ENCODE measurements around the gene ARNT2.

ARNT2 gene

GRCh38 chr15:80399508-80399907 lies 4.7 kb upstream of the ARNT2 start:
- H3K9me3 ChIP-seq (replicated peaks in 1 of 2; ENCODE audit: control insufficient read depth in 2 of 2, insufficient read depth in 1 of 2, low read depth in 1 of 2, low read length in 2 of 2): no peaks in the 10 kb centered on the region
- no peak overlapping the region for H2BK5ac ChIP-seq (ENCODE audit: low read length)
- no peak overlapping the region for H3K4me2 ChIP-seq (ENCODE audit: insufficient read depth, low read length, poor library complexity, severe bottlenecking)
- no peak overlapping the region for H2BK120ac ChIP-seq (ENCODE audit: low read depth, low read length)
- no peak overlapping the region for H3K18ac ChIP-seq (ENCODE audit: low read length)
- no peak overlapping the region for H3K9ac ChIP-seq (ENCODE audit: low read depth, low read length, poor library complexity)
- H2AFZ ChIP-seq (ENCODE audit: low read length): no peak overlapping the region
- H3K4me3 ChIP-seq (ENCODE audit: low read length in 2 of 2): no peak overlapping the region
- no peak overlapping the region for H3K27ac ChIP-seq (replicated peaks; ENCODE audit: low read length)
- H3K79me1 ChIP-seq (ENCODE audit: low read depth, low read length): no peaks in the 10 kb centered on the region
- peaks cover 2 to 5% of the 10 kb centered on the region in 2 donors for H3K36me3 ChIP-seq (replicated peaks in 1 of 2; ENCODE audit: control insufficient read depth in 2 of 2, insufficient read depth in 2 of 2, low read length in 2 of 2)
- H2AK5ac ChIP-seq (ENCODE audit: low read depth, low read length): no peak overlapping the region
- no peaks in the 10 kb centered on the region for H3K27me3 ChIP-seq (ENCODE audit: control insufficient read depth in 3 of 3, insufficient read depth in 3 of 3, low read depth in 1 of 3, low read length in 3 of 3)
- no peak overlapping the region for H3K14ac ChIP-seq (ENCODE audit: low read length)
- H4K91ac ChIP-seq (ENCODE audit: low read depth, low read length, poor library complexity): no peak overlapping the region
- H3K4ac ChIP-seq (ENCODE audit: low read length): no peak overlapping the region
- no peak overlapping the region for H2BK15ac ChIP-seq (ENCODE audit: low read length)
- H2BK12ac ChIP-seq (ENCODE audit: low read length): no peak overlapping the region
- WGBS, 2 donors (ENCODE audit: extremely low coverage in 2 of 2, insufficient read length in 2 of 2, insufficient replicate concordance in 1 of 2): no CpG with 5 or more reads among the region's 3 CpGs
- no peak overlapping the region for H3K23ac ChIP-seq (ENCODE audit: low read depth, low read length, poor library complexity)
- DNase-seq (ENCODE audit: low spot score): no peak
- H3K4me1 ChIP-seq (ENCODE audit: control insufficient read depth in 2 of 2, insufficient read depth in 1 of 2, low read depth in 1 of 2, low read length in 2 of 2): peaks cover 8 to 10% of the 10 kb centered on the region in 2 donors
- H4K8ac ChIP-seq (ENCODE audit: low read depth, low read length): no peak overlapping the region

- Histone ChIP-seq H3K4ac (ENCODE audit: low read length) (no peak overlapping the region), H2BK5ac (ENCODE audit: low read length) (no peak overlapping the region), H2AK5ac (ENCODE audit: low read depth, low read length) (no peak overlapping the region), H3K4me2 (ENCODE audit: insufficient read depth, low read length, poor library complexity, severe bottlenecking) (no peak overlapping the region), H4K8ac (ENCODE audit: low read depth, low read length) (no peak overlapping the region), H3K27me3 (ENCODE audit: control insufficient read depth in 3 of 3, insufficient read depth in 3 of 3, low read depth in 1 of 3, low read length in 3 of 3) (no peaks in the 10 kb centered on the region), H3K9me3 (replicated peaks in 1 of 2; ENCODE audit: control insufficient read depth in 2 of 2, insufficient read depth in 1 of 2, low read depth in 1 of 2, low read length in 2 of 2) (no peaks in the 10 kb centered on the region), H2AFZ (ENCODE audit: low read length) (no peak overlapping the region), H3K23ac (ENCODE audit: low read depth, low read length, poor library complexity) (no peak overlapping the region), H3K27ac (replicated peaks; ENCODE audit: low read length) (no peak overlapping the region), H3K4me3 (ENCODE audit: low read length in 2 of 2) (no peak overlapping the region), H2BK12ac (ENCODE audit: low read length) (no peak overlapping the region), H3K79me1 (ENCODE audit: low read depth, low read length) (no peaks in the 10 kb centered on the region), H3K36me3 (replicated peaks in 1 of 2; ENCODE audit: control insufficient read depth in 2 of 2, insufficient read depth in 2 of 2, low read length in 2 of 2) (peaks cover 5 to 9% of the 10 kb centered on the region in 2 donors), H4K91ac (ENCODE audit: low read depth, low read length, poor library complexity) (no peak overlapping the region), H3K14ac (ENCODE audit: low read length) (no peak overlapping the region), H2BK120ac (ENCODE audit: low read depth, low read length) (no peak overlapping the region), H3K9ac (ENCODE audit: low read depth, low read length, poor library complexity) (no peak overlapping the region), H3K4me1 (ENCODE audit: control insufficient read depth in 2 of 2, insufficient read depth in 1 of 2, low read depth in 1 of 2, low read length in 2 of 2) (peaks cover 13 to 15% of the 10 kb centered on the region in 2 donors), H3K18ac (ENCODE audit: low read length) (no peak overlapping the region), H2BK15ac (ENCODE audit: low read length) (no peak overlapping the region)
- DNase-seq (ENCODE audit: low spot score): no peak
- WGBS, 2 donors (ENCODE audit: extremely low coverage in 2 of 2, insufficient read length in 2 of 2, insufficient replicate concordance in 1 of 2): no CpG with 5 or more reads among the region's 5 CpGs
Observed at GRCh38 chr15:80401456-80401855, 2.7 kb upstream of the ARNT2 start.

GRCh38 chr15:80402339-80402738 lies 1.8 kb upstream of the ARNT2 start:
- H2BK5ac ChIP-seq (ENCODE audit: low read length): no peak overlapping the region
- no CpG with 5 or more reads among the region's 3 CpGs for WGBS, 2 donors (ENCODE audit: extremely low coverage in 2 of 2, insufficient read length in 2 of 2, insufficient replicate concordance in 1 of 2)

GRCh38 chr15:80403712-80404056 lies 498 bp upstream of the ARNT2 start:
- WGBS, 2 donors (ENCODE audit: extremely low coverage in 2 of 2, insufficient read length in 2 of 2, insufficient replicate concordance in 1 of 2): no CpG with 5 or more reads among the region's 30 CpGs
- Histone ChIP-seq H3K9ac (ENCODE audit: low read depth, low read length, poor library complexity) (peak overlapping the region; percentile 94), H2BK15ac (ENCODE audit: low read length) (peak overlapping the region; percentile 59), H3K79me1 (ENCODE audit: low read depth, low read length) (peaks cover 3% of the 10 kb centered on the region), H3K27ac (replicated peaks; ENCODE audit: low read length) (peak overlapping the region; percentile 51), H3K27me3 (ENCODE audit: control insufficient read depth in 3 of 3, insufficient read depth in 3 of 3, low read depth in 1 of 3, low read length in 3 of 3) (no peaks in the 10 kb centered on the region), H3K4me3 (ENCODE audit: low read length in 2 of 2) (peak overlapping the region; percentile 68 to 95), H3K36me3 (replicated peaks in 1 of 2; ENCODE audit: control insufficient read depth in 2 of 2, insufficient read depth in 2 of 2, low read length in 2 of 2) (peaks cover 0 to 24% of the 10 kb centered on the region in 2 donors), H3K4me1 (ENCODE audit: control insufficient read depth in 2 of 2, insufficient read depth in 1 of 2, low read depth in 1 of 2, low read length in 2 of 2) (peaks cover 15 to 17% of the 10 kb centered on the region in 2 donors), H3K4me2 (ENCODE audit: insufficient read depth, low read length, poor library complexity, severe bottlenecking) (peak overlapping the region; percentile 84), H2BK12ac (ENCODE audit: low read length) (no peak overlapping the region), H2BK5ac (ENCODE audit: low read length) (peak overlapping the region; percentile 17), H3K4ac (ENCODE audit: low read length) (no peak overlapping the region), H2AK5ac (ENCODE audit: low read depth, low read length) (peak overlapping the region; percentile 33), H3K14ac (ENCODE audit: low read length) (no peak overlapping the region), H2BK120ac (ENCODE audit: low read depth, low read length) (no peak overlapping the region), H3K18ac (ENCODE audit: low read length) (peak overlapping the region; percentile 97), H3K23ac (ENCODE audit: low read depth, low read length, poor library complexity) (no peak overlapping the region), H2AFZ (ENCODE audit: low read length) (peak overlapping the region; percentile 95), H4K8ac (ENCODE audit: low read depth, low read length) (no peak overlapping the region), H4K91ac (ENCODE audit: low read depth, low read length, poor library complexity) (peak overlapping the region; percentile 31), H3K9me3 (replicated peaks in 1 of 2; ENCODE audit: control insufficient read depth in 2 of 2, insufficient read depth in 1 of 2, low read depth in 1 of 2, low read length in 2 of 2) (no peaks in the 10 kb centered on the region)
- DNase-seq (ENCODE audit: low spot score): peak; percentile 49

More at GRCh38 chr15:80402339-80402738, 1.8 kb upstream of the ARNT2 start:
- Histone ChIP-seq H3K79me1 (ENCODE audit: low read depth, low read length) (peaks cover 3% of the 10 kb centered on the region), H3K4me2 (ENCODE audit: insufficient read depth, low read length, poor library complexity, severe bottlenecking) (no peak overlapping the region), H4K8ac (ENCODE audit: low read depth, low read length) (no peak overlapping the region), H3K27ac (replicated peaks; ENCODE audit: low read length) (no peak overlapping the region), H3K27me3 (ENCODE audit: control insufficient read depth in 3 of 3, insufficient read depth in 3 of 3, low read depth in 1 of 3, low read length in 3 of 3) (no peaks in the 10 kb centered on the region), H3K9me3 (replicated peaks in 1 of 2; ENCODE audit: control insufficient read depth in 2 of 2, insufficient read depth in 1 of 2, low read depth in 1 of 2, low read length in 2 of 2) (no peaks in the 10 kb centered on the region), H2AK5ac (ENCODE audit: low read depth, low read length) (no peak overlapping the region), H3K14ac (ENCODE audit: low read length) (no peak overlapping the region), H2BK15ac (ENCODE audit: low read length) (no peak overlapping the region), H2BK120ac (ENCODE audit: low read depth, low read length) (no peak overlapping the region), H3K23ac (ENCODE audit: low read depth, low read length, poor library complexity) (no peak overlapping the region), H3K36me3 (replicated peaks in 1 of 2; ENCODE audit: control insufficient read depth in 2 of 2, insufficient read depth in 2 of 2, low read length in 2 of 2) (peaks cover 3 to 17% of the 10 kb centered on the region in 2 donors), H3K4me3 (ENCODE audit: low read length in 2 of 2) (no peak overlapping the region), H3K9ac (ENCODE audit: low read depth, low read length, poor library complexity) (no peak overlapping the region), H3K4ac (ENCODE audit: low read length) (no peak overlapping the region), H2AFZ (ENCODE audit: low read length) (no peak overlapping the region), H3K18ac (ENCODE audit: low read length) (no peak overlapping the region), H2BK12ac (ENCODE audit: low read length) (no peak overlapping the region), H4K91ac (ENCODE audit: low read depth, low read length, poor library complexity) (no peak overlapping the region), H3K4me1 (ENCODE audit: control insufficient read depth in 2 of 2, insufficient read depth in 1 of 2, low read depth in 1 of 2, low read length in 2 of 2) (peaks cover 15 to 17% of the 10 kb centered on the region in 2 donors)
- no peak for DNase-seq (ENCODE audit: low spot score)

Measured in neuronal stem cell (in vitro differentiated cells).